K562 (cell line): ENCODE measurements around the gene LNX2. TPM values are rescaled to one million over a fixed set of nuclear protein-coding genes. Genes with fewer than 3 reads are reported as not detected.

Experiments used
- ATAC-seq: fragments of 200-7000 bp; cut with Tn5 transposase; 3 replicates; pipeline ENCODE4 v1.9.1; 2020; ENCODE audit warnings: moderate library complexity
- BruUV-seq: library from RNA; stranded (reverse); fragments of 400-500 nt; replicated peaks from 2 replicates; lab custom pipeline; 2021; lab: Mats Ljungman, UMichigan
- CTCF ChIA-PET: fragments of 300-600 bp; formaldehyde crosslinking; extraction: SDS; loops from one replicate; lab custom pipeline; 2021; ENCODE audit warnings: low intra/inter-chr PET ratio; lab: Yijun Ruan, JAX
- POLR2A ChIA-PET: fragments of 300-600, 350-650 bp; sonication (Branson Sonifier 250); formaldehyde crosslinking; extraction: SDS; loops from one replicate; lab custom pipeline; 2021; ENCODE audit warnings: antibody characterized with exemption, inconsistent platforms; lab: Yijun Ruan, JAX
- DNase-seq, 4 experiments: peaks; one replicate each; pipeline versions ENCODE4 v3.0.0 to v3.0.0-alpha.2; 2011 to 2018; ENCODE audit warnings: low spot score in 3 of 4, mixed read lengths in 3 of 4; ENCODE audit errors: extremely low read depth in 1 of 4
- FAIRE-seq: peaks from 2 replicates; lab custom pipeline; 2011; peaks lifted over from hg19 to GRCh38; lab: Jason Lieb, UNC
- H2AFZ ChIP-seq: 2 replicates; pipeline ENCODE4 v1.6.0; 2011; ENCODE audit warnings: low read depth, low read length, control low read depth, inconsistent platforms
- H3K27ac ChIP-seq: fragments of 200-600 bp; 3 replicates; pipeline ENCODE4 v1.8.0; 2011; ENCODE audit warnings: low read depth, mild to moderate bottlenecking, control low read depth, inconsistent platforms, low read length, moderate library complexity, mixed read lengths; ENCODE audit errors: extremely low read depth
- H3K27me3 ChIP-seq, 2 experiments: fragments of 300-600 bp in 1 of 2; 2 replicates in 1 of 2; 3 replicates in 1 of 2; pipeline versions ENCODE4 v1.6.0 to v1.8.0; 2011; ENCODE audit warnings: inconsistent platforms in 2 of 2, low read length in 2 of 2, mild to moderate bottlenecking in 1 of 2, mixed read lengths in 1 of 2, moderate library complexity in 1 of 2; ENCODE audit not compliant: control insufficient read depth in 2 of 2, insufficient read depth in 2 of 2
- H3K36me3 ChIP-seq: fragments of 300-600 bp; 3 replicates; pipeline ENCODE4 v1.8.0; 2011; ENCODE audit warnings: mild to moderate bottlenecking, low read length, inconsistent platforms; ENCODE audit not compliant: control insufficient read depth, insufficient read depth
- H3K4me1 ChIP-seq, 2 experiments: fragments of 200-600 bp in 1 of 2; replicated peaks in 1 of 2; 2 replicates in 1 of 2; 3 replicates in 1 of 2; pipeline versions ENCODE4 v1.5.1 to v1.8.0; 2011; ENCODE audit warnings: inconsistent platforms in 2 of 2, low read length in 2 of 2, mild to moderate bottlenecking in 1 of 2, mixed read lengths in 1 of 2, moderate library complexity in 1 of 2; ENCODE audit not compliant: control insufficient read depth in 2 of 2, insufficient read depth in 2 of 2
- H3K4me2 ChIP-seq: 2 replicates; pipeline ENCODE4 v1.6.1; 2011; ENCODE audit warnings: low read length, control low read depth, inconsistent platforms, mixed read lengths; ENCODE audit not compliant: insufficient read depth
- H3K4me3 ChIP-seq: fragments of 200-600 bp; sonication (generic), shearing (Covaris generic); 2 replicates; pipeline ENCODE4 v1.5.1; 2016; ENCODE audit warnings: control low read depth, inconsistent platforms
- H3K79me2 ChIP-seq: fragments of 200-600 bp; 3 replicates; pipeline ENCODE4 v1.8.0; 2011; ENCODE audit warnings: low read length, inconsistent platforms; ENCODE audit not compliant: control insufficient read depth, insufficient read depth
- H3K9ac ChIP-seq, 2 experiments: 2 replicates each; pipeline versions ENCODE4 v1.6.0 to v1.6.1; 2011; ENCODE audit warnings: low read depth in 2 of 2, low read length in 2 of 2, control low read depth in 1 of 2, inconsistent platforms in 1 of 2, mild to moderate bottlenecking in 1 of 2, mixed read lengths in 1 of 2; ENCODE audit not compliant: insufficient read depth in 1 of 2
- H3K9me1 ChIP-seq: one replicate; pipeline ENCODE4 v1.6.0; 2011; ENCODE audit warnings: inconsistent platforms, mild to moderate bottlenecking, low read length, moderate library complexity; ENCODE audit not compliant: control insufficient read depth, insufficient read depth
- H3K9me3 ChIP-seq: replicated peaks from 2 replicates; pipeline ENCODE4 v1.5.1; 2011; ENCODE audit warnings: low read depth, low read length, inconsistent platforms; ENCODE audit not compliant: control insufficient read depth, insufficient read depth
- H4K20me1 ChIP-seq: replicated peaks from 2 replicates; pipeline ENCODE4 v1.6.1; 2011; ENCODE audit warnings: low read length, inconsistent platforms, mixed read lengths; ENCODE audit not compliant: control insufficient read depth, insufficient read depth
- CAMTA2 ChIP-seq: fragments of 250-450 bp; sonication (Bioruptor Pico); conservative IDR thresholded peaks from 2 replicates; pipeline ENCODE4 v1.5.1; 2022
- CBFA2T2 ChIP-seq: fragments of 450-650 bp; conservative IDR thresholded peaks from 2 replicates; pipeline ENCODE4 v1.6.1; 2017; ENCODE audit warnings: mild to moderate bottlenecking
- DPF2 ChIP-seq: fragments of 450-650 bp; IDR thresholded peaks from 2 replicates; pipeline ENCODE4 v1.6.1; 2016
- E2F3 ChIP-seq: fragments of 250-450 bp; sonication (Bioruptor Pico); IDR thresholded peaks from 2 replicates; pipeline ENCODE4 v1.4.0; 2020; ENCODE audit warnings: mild to moderate bottlenecking
- FOXA3 ChIP-seq, 2 experiments: fragments of 450-650 bp in 1 of 2; sonication (generic) in 1 of 2; formaldehyde crosslinking; IDR thresholded peaks in 1 of 2; conservative IDR thresholded peaks in 1 of 2; 2 replicates each; pipeline versions ENCODE4 v1.4.0 to v1.8.0; 2020 to 2022; ENCODE audit warnings: mild to moderate bottlenecking in 2 of 2, missing genetic modification reagents in 1 of 2
- LARP7 ChIP-seq: fragments of 450-650 bp; IDR thresholded peaks from 2 replicates; pipeline ENCODE4 v1.6.1; 2016
- RBM39 ChIP-seq: fragments of 200-400 bp; formaldehyde crosslinking; optimal IDR thresholded peaks from 2 replicates; pipeline ENCODE3; 2018; ENCODE audit warnings: low read depth, low read length
- ZC3H11A ChIP-seq: IDR thresholded peaks from 2 replicates; pipeline ENCODE4 v1.6.1; 2012; ENCODE audit warnings: low read depth, low read length, improper control_type of control experiment
- ZC3H8 ChIP-seq: fragments of 450-650 bp; IDR thresholded peaks from 2 replicates; pipeline ENCODE4 v1.6.1; 2017
- ZNF224 ChIP-seq: sonication (generic); formaldehyde crosslinking; IDR thresholded peaks from 2 replicates; pipeline ENCODE4 v1.8.0; 2022; ENCODE audit warnings: mild to moderate bottlenecking, missing genetic modification reagents
- ZNF3 ChIP-seq: fragments of 250-450 bp; sonication (Bioruptor Pico); IDR thresholded peaks from 2 replicates; pipeline ENCODE4 v1.5.0; 2021; ENCODE audit warnings: mild to moderate bottlenecking, moderate library complexity
- ZNF699 ChIP-seq: fragments of 250-450 bp; sonication (Bioruptor Pico); IDR thresholded peaks from 2 replicates; pipeline ENCODE4 v1.8.0; 2021; ENCODE audit warnings: mild to moderate bottlenecking, moderate library complexity; ENCODE audit not compliant: insufficient replicate concordance
- in situ Hi-C: fragments of 300-500 bp; cut with MboI; formaldehyde crosslinking; loops from 4 replicates; pipeline ENCODE4 v1.15.0; 2018; ENCODE audit warnings: inconsistent platforms, mixed read lengths
- intact Hi-C: fragments of 100-400 bp; cut with micrococcal nuclease; formaldehyde crosslinking; loops from 2 replicates; pipeline ENCODE4 v1.14.2; 2022
- polyA plus RNA-seq, 8 experiments: library from polyadenylated mRNA; depleted of rRNA in 4 of 8; stranded (reverse) in 5 of 8; unstranded in 3 of 8; fragments of >200 nt; fragmentation: Nextera tagmentation in 2 of 8; fragmentation: Illumina TruSeq in 1 of 8; extraction: Ambion mirVana in 2 of 8; extraction: Trizol in 1 of 8; gene quantifications; 2 replicates each; pipeline versions ENCODE4 v1.2.1 to v1.2.3, GENCODE V29; 2011 to 2014; ENCODE audit warnings: inconsistent platforms in 1 of 8, missing spikeins in 1 of 8
- total RNA-seq, 7 experiments: library from RNA; depleted of rRNA in 6 of 7; stranded (reverse); fragments of >200 nt in 6 of 7; fragmentation: Illumina TruSeq in 2 of 7; extraction: Trizol in 2 of 7; gene quantifications; 2 replicates each; pipeline versions ENCODE4 v1.2.1 to v1.2.3, GENCODE V29; 2011 to 2021; ENCODE audit warnings: low replicate concordance in 1 of 7
- TF ChIP-seq, protein P1 (sequence below), 2 experiments: fragments of 450-650 bp; IDR thresholded peaks; 2 replicates each; pipeline ENCODE4 v1.6.1; 2018; ENCODE audit warnings: mild to moderate bottlenecking in 2 of 2, low read depth in 1 of 2; ENCODE audit not compliant: partially characterized antibody in 2 of 2
- TF ChIP-seq, protein P2 (sequence below): fragments of 450-650 bp; IDR thresholded peaks from 2 replicates; pipeline ENCODE4 v1.6.1; 2017; ENCODE audit warnings: antibody characterized with exemption

The LNX2 gene
- total and polyA plus RNA-seq, 9 of the 15 experiments (the other 6 are each of a cell fraction or from before 2014, with no cell fraction given): 1.5 to 5.5 (median 4.0) TPM

DNA sequence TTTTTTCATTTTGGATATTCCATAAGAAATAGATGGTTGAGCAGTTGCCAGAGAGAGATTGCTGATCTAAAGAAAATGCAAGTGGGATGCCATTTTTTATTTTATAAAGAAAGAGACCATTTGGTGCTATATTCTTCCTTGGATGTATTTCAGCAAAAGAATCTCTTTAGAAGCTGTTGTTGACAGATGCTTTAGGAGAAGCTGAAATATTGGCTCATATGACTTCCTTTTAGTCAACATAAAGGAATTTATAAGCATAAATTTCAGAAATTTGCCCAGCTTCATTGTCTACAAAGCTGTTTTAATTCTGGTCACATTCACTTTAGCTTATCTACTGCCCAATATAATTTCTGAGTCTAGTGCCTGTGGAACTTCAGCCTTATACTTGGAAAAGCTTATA is 38.2 kb upstream of the LNX2 start:
- FAIRE-seq: no peak
- POLR2A ChIA-PET: no interaction called here
- no TSS peak for BruUV-seq
- H2AFZ ChIP-seq: no peak overlapping the region
- no peaks in the 10 kb centered on the region for H3K4me1 ChIP-seq
- no peaks in the 10 kb centered on the region for H3K36me3 ChIP-seq
- no peak overlapping the region for H3K4me2 ChIP-seq
- H3K27ac ChIP-seq: no peak overlapping the region
- no peak overlapping the region for H3K4me3 ChIP-seq
- H3K27me3 ChIP-seq: no peaks in the 10 kb centered on the region
- no peak for TF ChIP-seq RBM39
- no peak for TF ChIP-seq CBFA2T2
- TF ChIP-seq ZC3H11A: no peak
- TF ChIP-seq ZNF3 (CRISPR knock-in tag): no peak
- no peak for TF ChIP-seq FOXA3 (CRISPR knock-in tag; conservative IDR thresholded peaks at IDR 0.05 in 1 of 2, IDR thresholded peaks at IDR 0.05 in 1 of 2)
- TF ChIP-seq, protein P1, sequence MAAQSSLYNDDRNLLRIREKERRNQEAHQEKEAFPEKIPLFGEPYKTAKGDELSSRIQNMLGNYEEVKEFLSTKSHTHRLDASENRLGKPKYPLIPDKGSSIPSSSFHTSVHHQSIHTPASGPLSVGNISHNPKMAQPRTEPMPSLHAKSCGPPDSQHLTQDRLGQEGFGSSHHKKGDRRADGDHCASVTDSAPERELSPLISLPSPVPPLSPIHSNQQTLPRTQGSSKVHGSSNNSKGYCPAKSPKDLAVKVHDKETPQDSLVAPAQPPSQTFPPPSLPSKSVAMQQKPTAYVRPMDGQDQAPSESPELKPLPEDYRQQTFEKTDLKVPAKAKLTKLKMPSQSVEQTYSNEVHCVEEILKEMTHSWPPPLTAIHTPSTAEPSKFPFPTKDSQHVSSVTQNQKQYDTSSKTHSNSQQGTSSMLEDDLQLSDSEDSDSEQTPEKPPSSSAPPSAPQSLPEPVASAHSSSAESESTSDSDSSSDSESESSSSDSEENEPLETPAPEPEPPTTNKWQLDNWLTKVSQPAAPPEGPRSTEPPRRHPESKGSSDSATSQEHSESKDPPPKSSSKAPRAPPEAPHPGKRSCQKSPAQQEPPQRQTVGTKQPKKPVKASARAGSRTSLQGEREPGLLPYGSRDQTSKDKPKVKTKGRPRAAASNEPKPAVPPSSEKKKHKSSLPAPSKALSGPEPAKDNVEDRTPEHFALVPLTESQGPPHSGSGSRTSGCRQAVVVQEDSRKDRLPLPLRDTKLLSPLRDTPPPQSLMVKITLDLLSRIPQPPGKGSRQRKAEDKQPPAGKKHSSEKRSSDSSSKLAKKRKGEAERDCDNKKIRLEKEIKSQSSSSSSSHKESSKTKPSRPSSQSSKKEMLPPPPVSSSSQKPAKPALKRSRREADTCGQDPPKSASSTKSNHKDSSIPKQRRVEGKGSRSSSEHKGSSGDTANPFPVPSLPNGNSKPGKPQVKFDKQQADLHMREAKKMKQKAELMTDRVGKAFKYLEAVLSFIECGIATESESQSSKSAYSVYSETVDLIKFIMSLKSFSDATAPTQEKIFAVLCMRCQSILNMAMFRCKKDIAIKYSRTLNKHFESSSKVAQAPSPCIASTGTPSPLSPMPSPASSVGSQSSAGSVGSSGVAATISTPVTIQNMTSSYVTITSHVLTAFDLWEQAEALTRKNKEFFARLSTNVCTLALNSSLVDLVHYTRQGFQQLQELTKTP (IDR thresholded peaks at IDR 0.05; ENCODE audit: low read depth in 1 of 2, partially characterized antibody in 2 of 2): no peak
- TF ChIP-seq ZNF699 (CRISPR knock-in tag): no peak
- TF ChIP-seq, protein P2, sequence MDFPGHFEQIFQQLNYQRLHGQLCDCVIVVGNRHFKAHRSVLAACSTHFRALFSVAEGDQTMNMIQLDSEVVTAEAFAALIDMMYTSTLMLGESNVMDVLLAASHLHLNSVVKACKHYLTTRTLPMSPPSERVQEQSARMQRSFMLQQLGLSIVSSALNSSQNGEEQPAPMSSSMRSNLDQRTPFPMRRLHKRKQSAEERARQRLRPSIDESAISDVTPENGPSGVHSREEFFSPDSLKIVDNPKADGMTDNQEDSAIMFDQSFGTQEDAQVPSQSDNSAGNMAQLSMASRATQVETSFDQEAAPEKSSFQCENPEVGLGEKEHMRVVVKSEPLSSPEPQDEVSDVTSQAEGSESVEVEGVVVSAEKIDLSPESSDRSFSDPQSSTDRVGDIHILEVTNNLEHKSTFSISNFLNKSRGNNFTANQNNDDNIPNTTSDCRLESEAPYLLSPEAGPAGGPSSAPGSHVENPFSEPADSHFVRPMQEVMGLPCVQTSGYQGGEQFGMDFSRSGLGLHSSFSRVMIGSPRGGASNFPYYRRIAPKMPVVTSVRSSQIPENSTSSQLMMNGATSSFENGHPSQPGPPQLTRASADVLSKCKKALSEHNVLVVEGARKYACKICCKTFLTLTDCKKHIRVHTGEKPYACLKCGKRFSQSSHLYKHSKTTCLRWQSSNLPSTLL: no peak
- TF ChIP-seq ZC3H8: no peak
- no peak for TF ChIP-seq CAMTA2 (CRISPR knock-in tag)
- no peak for TF ChIP-seq E2F3 (CRISPR knock-in tag)
- no peak for TF ChIP-seq LARP7
- no peak for TF ChIP-seq DPF2
- TF ChIP-seq ZNF224 (CRISPR knock-in tag): no peak
- TF ChIP-seq, all 486 proteins: peak for 0
- intact Hi-C loops (no loop called here), in situ Hi-C loops (no loop called here)
- CTCF ChIA-PET: no interaction called here
- DNase-seq: no peak
- H3K9me3 ChIP-seq: no peaks in the 10 kb centered on the region
- no peaks in the 10 kb centered on the region for H3K79me2 ChIP-seq
- H3K9ac ChIP-seq: no peak overlapping the region
- no peaks in the 10 kb centered on the region; the same call in 1 of the 2 replicates for H4K20me1 ChIP-seq
- no peak for ATAC-seq
- no peaks in the 10 kb centered on the region for H3K9me1 ChIP-seq
